ENCODE measurements around the gene LRP1. TPM values are rescaled to one million over a fixed set of nuclear protein-coding genes. Genes with fewer than 3 reads are reported as not detected.

LRP1 gene
- total RNA-seq, 1 donor from 2014 or later: 118 TPM

DNA sequence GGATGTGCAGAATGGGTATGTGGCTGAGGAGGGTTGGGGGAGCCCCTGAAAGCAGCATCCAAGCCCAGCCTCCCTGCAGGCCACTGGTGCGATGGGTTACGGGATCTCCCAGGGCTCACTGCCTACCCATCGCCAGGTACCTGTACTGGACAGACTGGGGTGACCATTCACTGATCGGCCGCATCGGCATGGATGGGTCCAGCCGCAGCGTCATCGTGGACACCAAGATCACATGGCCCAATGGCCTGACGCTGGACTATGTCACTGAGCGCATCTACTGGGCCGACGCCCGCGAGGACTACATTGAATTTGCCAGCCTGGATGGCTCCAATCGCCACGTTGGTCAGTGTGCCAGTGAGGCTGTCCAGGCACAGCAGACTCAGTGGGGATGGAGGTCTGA is 70.0 kb downstream of the LRP1 start:
- H3K9me3 ChIP-seq (ENCODE audit: control insufficient read depth in 3 of 3, low read length in 3 of 3): no peaks in the 10 kb centered on the region
- peaks cover 0 to 19% (median 3%) of the 10 kb centered on the region in 3 donors for H3K27me3 ChIP-seq (ENCODE audit: control insufficient read depth in 3 of 3, insufficient read depth in 3 of 3, low read length in 3 of 3)
- peaks cover 0 to 2% (median 0%) of the 10 kb centered on the region in 3 donors for H3K4me1 ChIP-seq (ENCODE audit: control insufficient read depth in 3 of 3, insufficient read depth in 3 of 3, low read length in 3 of 3)
- H3K27ac ChIP-seq (ENCODE audit: low read depth, low read length): no peak overlapping the region
- H3K9ac ChIP-seq (ENCODE audit: low read depth in 1 of 3, low read length in 3 of 3): no peak overlapping the region
- no peak overlapping the region for H3K4me3 ChIP-seq (ENCODE audit: low read length in 3 of 3)
- H3K36me3 ChIP-seq (ENCODE audit: control insufficient read depth in 3 of 3, insufficient read depth in 3 of 3, low read length in 3 of 3): peaks cover 37 to 72% (median 49%) of the 10 kb centered on the region in 3 donors

GRCh38 chr12:57199191-57199590 is 70.9 kb downstream of the LRP1 start:
- H3K4me1 ChIP-seq (ENCODE audit: control insufficient read depth in 3 of 3, insufficient read depth in 3 of 3, low read length in 3 of 3): peaks cover 0 to 2% (median 0%) of the 10 kb centered on the region in 3 donors
- no peak overlapping the region for H3K27ac ChIP-seq (ENCODE audit: low read depth, low read length)
- H3K9me3 ChIP-seq (ENCODE audit: control insufficient read depth in 3 of 3, low read length in 3 of 3): no peaks in the 10 kb centered on the region
- H3K36me3 ChIP-seq (ENCODE audit: control insufficient read depth in 3 of 3, insufficient read depth in 3 of 3, low read length in 3 of 3): peaks cover 32 to 67% (median 47%) of the 10 kb centered on the region in 3 donors
- no peak overlapping the region for H3K9ac ChIP-seq (ENCODE audit: low read depth in 1 of 3, low read length in 3 of 3)
- peaks cover 0 to 19% (median 3%) of the 10 kb centered on the region in 3 donors for H3K27me3 ChIP-seq (ENCODE audit: control insufficient read depth in 3 of 3, insufficient read depth in 3 of 3, low read length in 3 of 3)
- no peak overlapping the region for H3K4me3 ChIP-seq (ENCODE audit: low read length in 3 of 3)

GRCh38 chr12:57200497-57200896 is 72.2 kb downstream of the LRP1 start:
- H3K27me3 ChIP-seq (ENCODE audit: control insufficient read depth in 3 of 3, insufficient read depth in 3 of 3, low read length in 3 of 3): peaks cover 0 to 19% (median 3%) of the 10 kb centered on the region in 3 donors

DNA sequence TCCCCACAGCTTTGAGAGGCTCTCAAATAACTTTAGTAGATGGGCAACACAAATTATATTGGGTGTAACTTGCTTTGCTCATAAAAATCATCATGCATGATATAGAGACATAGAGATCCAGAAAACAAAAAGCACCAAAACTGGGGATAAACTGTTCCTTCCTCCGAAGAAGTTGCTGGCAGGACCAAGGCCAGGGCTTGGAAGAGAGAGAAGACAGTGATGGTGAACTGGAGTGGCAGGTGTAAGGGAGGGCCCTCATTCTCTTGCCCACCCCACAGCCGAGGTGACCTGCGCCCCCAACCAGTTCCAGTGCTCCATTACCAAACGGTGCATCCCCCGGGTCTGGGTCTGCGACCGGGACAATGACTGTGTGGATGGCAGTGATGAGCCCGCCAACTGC is 72.9 kb downstream of the LRP1 start:
- no peaks in the 10 kb centered on the region for H3K9me3 ChIP-seq (ENCODE audit: control insufficient read depth in 3 of 3, low read length in 3 of 3)
- H3K4me3 ChIP-seq (ENCODE audit: low read length in 3 of 3): no peak overlapping the region
- peaks cover 37 to 61% (median 42%) of the 10 kb centered on the region in 3 donors for H3K36me3 ChIP-seq (ENCODE audit: control insufficient read depth in 3 of 3, insufficient read depth in 3 of 3, low read length in 3 of 3)
- peaks cover 0 to 2% (median 0%) of the 10 kb centered on the region in 3 donors for H3K4me1 ChIP-seq (ENCODE audit: control insufficient read depth in 3 of 3, insufficient read depth in 3 of 3, low read length in 3 of 3)
- H3K27ac ChIP-seq (ENCODE audit: low read depth, low read length): no peak overlapping the region
- H3K9ac ChIP-seq (ENCODE audit: low read depth in 1 of 3, low read length in 3 of 3): no peak overlapping the region
- H3K27me3 ChIP-seq (ENCODE audit: control insufficient read depth in 3 of 3, insufficient read depth in 3 of 3, low read length in 3 of 3): peaks cover 0 to 19% (median 3%) of the 10 kb centered on the region in 3 donors

More at GRCh38 chr12:57200497-57200896, 72.2 kb downstream of the LRP1 start:
- Histone ChIP-seq H3K9ac (ENCODE audit: low read depth in 1 of 3, low read length in 3 of 3) (no peak overlapping the region), H3K9me3 (ENCODE audit: control insufficient read depth in 3 of 3, low read length in 3 of 3) (no peaks in the 10 kb centered on the region), H3K4me1 (ENCODE audit: control insufficient read depth in 3 of 3, insufficient read depth in 3 of 3, low read length in 3 of 3) (peaks cover 0 to 2% (median 0%) of the 10 kb centered on the region in 3 donors), H3K36me3 (ENCODE audit: control insufficient read depth in 3 of 3, insufficient read depth in 3 of 3, low read length in 3 of 3) (peaks cover 30 to 62% (median 40%) of the 10 kb centered on the region in 3 donors), H3K4me3 (ENCODE audit: low read length in 3 of 3) (no peak overlapping the region), H3K27ac (ENCODE audit: low read depth, low read length) (no peak overlapping the region)

- Histone ChIP-seq H3K4me1 (ENCODE audit: control insufficient read depth in 3 of 3, insufficient read depth in 3 of 3, low read length in 3 of 3) (peaks cover 0 to 2% (median 0%) of the 10 kb centered on the region in 3 donors), H3K9me3 (ENCODE audit: control insufficient read depth in 3 of 3, low read length in 3 of 3) (no peaks in the 10 kb centered on the region), H3K9ac (ENCODE audit: low read depth in 1 of 3, low read length in 3 of 3) (no peak overlapping the region), H3K27ac (ENCODE audit: low read depth, low read length) (no peak overlapping the region), H3K36me3 (ENCODE audit: control insufficient read depth in 3 of 3, insufficient read depth in 3 of 3, low read length in 3 of 3) (peaks cover 40 to 64% (median 42%) of the 10 kb centered on the region in 3 donors), H3K27me3 (ENCODE audit: control insufficient read depth in 3 of 3, insufficient read depth in 3 of 3, low read length in 3 of 3) (peaks cover 0 to 19% (median 3%) of the 10 kb centered on the region in 3 donors), H3K4me3 (ENCODE audit: low read length in 3 of 3) (no peak overlapping the region)
Observed at GRCh38 chr12:57201631-57202030, 73.3 kb downstream of the LRP1 start.

GRCh38 chr12:57202321-57202720 is 74.0 kb downstream of the LRP1 start:
- Histone ChIP-seq H3K36me3 (ENCODE audit: control insufficient read depth in 3 of 3, insufficient read depth in 3 of 3, low read length in 3 of 3) (peaks cover 35 to 57% (median 40%) of the 10 kb centered on the region in 3 donors), H3K27ac (ENCODE audit: low read depth, low read length) (no peak overlapping the region), H3K9ac (ENCODE audit: low read depth in 1 of 3, low read length in 3 of 3) (no peak overlapping the region), H3K9me3 (ENCODE audit: control insufficient read depth in 3 of 3, low read length in 3 of 3) (no peaks in the 10 kb centered on the region), H3K4me1 (ENCODE audit: control insufficient read depth in 3 of 3, insufficient read depth in 3 of 3, low read length in 3 of 3) (peaks cover 0 to 2% (median 0%) of the 10 kb centered on the region in 3 donors), H3K27me3 (ENCODE audit: control insufficient read depth in 3 of 3, insufficient read depth in 3 of 3, low read length in 3 of 3) (peaks cover 0 to 19% (median 2%) of the 10 kb centered on the region in 3 donors), H3K4me3 (ENCODE audit: low read length in 3 of 3) (no peak overlapping the region)

GRCh38 chr12:57203201-57203600 is 74.9 kb downstream of the LRP1 start:
- Histone ChIP-seq H3K4me3 (ENCODE audit: low read length in 3 of 3) (no peak overlapping the region), H3K9ac (ENCODE audit: low read depth in 1 of 3, low read length in 3 of 3) (no peak overlapping the region), H3K9me3 (ENCODE audit: control insufficient read depth in 3 of 3, low read length in 3 of 3) (no peaks in the 10 kb centered on the region), H3K36me3 (ENCODE audit: control insufficient read depth in 3 of 3, insufficient read depth in 3 of 3, low read length in 3 of 3) (peaks cover 27 to 56% (median 36%) of the 10 kb centered on the region in 3 donors), H3K4me1 (ENCODE audit: control insufficient read depth in 3 of 3, insufficient read depth in 3 of 3, low read length in 3 of 3) (peaks cover 0 to 2% (median 0%) of the 10 kb centered on the region in 3 donors), H3K27me3 (ENCODE audit: control insufficient read depth in 3 of 3, insufficient read depth in 3 of 3, low read length in 3 of 3) (peaks cover 0 to 16% (median 0%) of the 10 kb centered on the region in 3 donors), H3K27ac (ENCODE audit: low read depth, low read length) (no peak overlapping the region)

DNA sequence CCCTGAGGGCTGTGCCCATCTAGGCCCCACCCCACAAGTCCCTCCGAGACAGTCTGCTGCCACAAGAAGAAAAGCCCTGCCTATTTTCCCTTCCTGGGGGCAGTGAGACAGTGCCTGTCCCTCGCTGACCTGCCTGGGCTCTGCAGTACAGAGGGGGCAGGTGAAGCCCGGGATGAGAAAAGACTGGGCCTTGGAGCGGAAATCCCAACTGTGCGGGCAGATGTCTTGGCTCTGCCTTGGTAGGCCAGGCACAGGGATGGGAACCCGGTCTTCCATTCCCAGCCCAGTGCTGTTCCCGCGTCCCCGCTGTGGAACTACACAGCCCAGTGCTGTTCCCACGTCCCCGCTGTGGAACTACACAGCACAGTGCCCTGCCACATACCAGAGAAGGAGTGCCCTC is 75.5 kb downstream of the LRP1 start:
- H3K36me3 ChIP-seq (ENCODE audit: control insufficient read depth in 3 of 3, insufficient read depth in 3 of 3, low read length in 3 of 3): peaks cover 26 to 50% (median 30%) of the 10 kb centered on the region in 3 donors
- no peak overlapping the region for H3K9ac ChIP-seq (ENCODE audit: low read depth in 1 of 3, low read length in 3 of 3)

GRCh38 chr12:57204454-57204853 is 76.2 kb downstream of the LRP1 start:
- Histone ChIP-seq H3K4me3 (ENCODE audit: low read length in 3 of 3) (no peak overlapping the region), H3K27ac (ENCODE audit: low read depth, low read length) (no peak overlapping the region), H3K27me3 (ENCODE audit: control insufficient read depth in 3 of 3, insufficient read depth in 3 of 3, low read length in 3 of 3) (peaks cover 0 to 16% (median 0%) of the 10 kb centered on the region in 3 donors), H3K9me3 (ENCODE audit: control insufficient read depth in 3 of 3, low read length in 3 of 3) (no peaks in the 10 kb centered on the region), H3K4me1 (ENCODE audit: control insufficient read depth in 3 of 3, insufficient read depth in 3 of 3, low read length in 3 of 3) (peaks cover 0 to 2% (median 2%) of the 10 kb centered on the region in 3 donors), H3K9ac (ENCODE audit: low read depth in 1 of 3, low read length in 3 of 3) (no peak overlapping the region), H3K36me3 (ENCODE audit: control insufficient read depth in 3 of 3, insufficient read depth in 3 of 3, low read length in 3 of 3) (peaks cover 27 to 50% (median 30%) of the 10 kb centered on the region in 3 donors)

More for the DNA sequence above, 75.5 kb downstream of the LRP1 start:
- peaks cover 0 to 2% (median 2%) of the 10 kb centered on the region in 3 donors for H3K4me1 ChIP-seq (ENCODE audit: control insufficient read depth in 3 of 3, insufficient read depth in 3 of 3, low read length in 3 of 3)
- H3K4me3 ChIP-seq (ENCODE audit: low read length in 3 of 3): no peak overlapping the region
- peaks cover 0 to 16% (median 0%) of the 10 kb centered on the region in 3 donors for H3K27me3 ChIP-seq (ENCODE audit: control insufficient read depth in 3 of 3, insufficient read depth in 3 of 3, low read length in 3 of 3)
- H3K27ac ChIP-seq (ENCODE audit: low read depth, low read length): no peak overlapping the region
- H3K9me3 ChIP-seq (ENCODE audit: control insufficient read depth in 3 of 3, low read length in 3 of 3): no peaks in the 10 kb centered on the region

DNA sequence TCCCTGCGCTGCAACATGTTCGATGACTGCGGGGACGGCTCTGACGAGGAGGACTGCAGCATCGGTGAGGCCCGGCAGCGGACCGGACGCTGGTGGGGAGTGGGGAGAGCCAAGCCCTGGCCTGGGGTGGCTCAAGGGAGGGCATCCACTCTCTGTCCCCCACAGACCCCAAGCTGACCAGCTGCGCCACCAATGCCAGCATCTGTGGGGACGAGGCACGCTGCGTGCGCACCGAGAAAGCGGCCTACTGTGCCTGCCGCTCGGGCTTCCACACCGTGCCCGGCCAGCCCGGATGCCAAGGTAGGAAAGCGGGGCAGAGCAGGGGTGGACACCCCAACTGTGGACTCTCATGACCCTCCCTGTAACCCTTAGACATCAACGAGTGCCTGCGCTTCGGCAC is 76.9 kb downstream of the LRP1 start:
- H3K4me1 ChIP-seq (ENCODE audit: control insufficient read depth in 3 of 3, insufficient read depth in 3 of 3, low read length in 3 of 3): peaks cover 0 to 2% (median 2%) of the 10 kb centered on the region in 3 donors
- no peak overlapping the region for H3K27ac ChIP-seq (ENCODE audit: low read depth, low read length)
- peaks cover 0 to 16% (median 0%) of the 10 kb centered on the region in 3 donors for H3K27me3 ChIP-seq (ENCODE audit: control insufficient read depth in 3 of 3, insufficient read depth in 3 of 3, low read length in 3 of 3)
- H3K9ac ChIP-seq (ENCODE audit: low read depth in 1 of 3, low read length in 3 of 3): no peak overlapping the region
- peaks cover 26 to 53% (median 35%) of the 10 kb centered on the region in 3 donors for H3K36me3 ChIP-seq (ENCODE audit: control insufficient read depth in 3 of 3, insufficient read depth in 3 of 3, low read length in 3 of 3)
- H3K4me3 ChIP-seq (ENCODE audit: low read length in 3 of 3): no peak overlapping the region
- H3K9me3 ChIP-seq (ENCODE audit: control insufficient read depth in 3 of 3, low read length in 3 of 3): no peaks in the 10 kb centered on the region

All from skeletal muscle tissue (tissue), 4 donors.